ENCODE results near the gene P2RY14. TPM values are rescaled to one million over a fixed set of nuclear protein-coding genes. Genes with fewer than 3 reads are reported as not detected.

Gene P2RY14
- total RNA-seq, 4 donors from 2014 or later: 1.8 to 9.5 (median 2.5) TPM

DNA sequence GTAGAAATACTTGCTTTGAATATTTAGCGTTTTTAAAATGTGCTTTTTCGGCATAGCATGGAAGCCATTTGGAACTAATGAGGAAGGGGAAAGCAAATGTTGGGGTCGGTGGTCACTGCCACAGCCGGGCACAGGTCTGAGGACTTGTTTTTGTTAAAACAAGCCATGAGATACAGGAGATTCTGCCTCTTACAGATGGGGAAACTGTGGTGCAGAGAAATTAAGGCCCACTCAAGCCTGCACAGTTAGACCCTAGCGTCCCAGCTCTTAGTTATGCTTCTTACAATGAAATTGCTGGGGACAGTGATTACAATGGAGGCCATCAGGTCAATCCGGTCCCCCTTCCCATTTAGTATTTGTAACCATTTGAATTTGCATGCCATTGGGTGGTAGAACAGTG, 72.9 kb downstream of the P2RY14 start:
- H3K4me3 ChIP-seq (replicated peaks in 1 of 3): no peak overlapping the region
- no peaks in the 10 kb centered on the region for H3K36me3 ChIP-seq
- TF ChIP-seq, protein P1, sequence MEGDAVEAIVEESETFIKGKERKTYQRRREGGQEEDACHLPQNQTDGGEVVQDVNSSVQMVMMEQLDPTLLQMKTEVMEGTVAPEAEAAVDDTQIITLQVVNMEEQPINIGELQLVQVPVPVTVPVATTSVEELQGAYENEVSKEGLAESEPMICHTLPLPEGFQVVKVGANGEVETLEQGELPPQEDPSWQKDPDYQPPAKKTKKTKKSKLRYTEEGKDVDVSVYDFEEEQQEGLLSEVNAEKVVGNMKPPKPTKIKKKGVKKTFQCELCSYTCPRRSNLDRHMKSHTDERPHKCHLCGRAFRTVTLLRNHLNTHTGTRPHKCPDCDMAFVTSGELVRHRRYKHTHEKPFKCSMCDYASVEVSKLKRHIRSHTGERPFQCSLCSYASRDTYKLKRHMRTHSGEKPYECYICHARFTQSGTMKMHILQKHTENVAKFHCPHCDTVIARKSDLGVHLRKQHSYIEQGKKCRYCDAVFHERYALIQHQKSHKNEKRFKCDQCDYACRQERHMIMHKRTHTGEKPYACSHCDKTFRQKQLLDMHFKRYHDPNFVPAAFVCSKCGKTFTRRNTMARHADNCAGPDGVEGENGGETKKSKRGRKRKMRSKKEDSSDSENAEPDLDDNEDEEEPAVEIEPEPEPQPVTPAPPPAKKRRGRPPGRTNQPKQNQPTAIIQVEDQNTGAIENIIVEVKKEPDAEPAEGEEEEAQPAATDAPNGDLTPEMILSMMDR (IDR thresholded peaks at IDR 0.05): no peak
- no peak for TF ChIP-seq POLR2A (IDR thresholded peaks at IDR 0.05)
- H3K27ac ChIP-seq: no peak overlapping the region
- no peaks in the 10 kb centered on the region for H3K27me3 ChIP-seq
- DNase-seq: no peak
- intact Hi-C loops (cut with DNase I): no loop called here
- 91 to 92% methylated on average over 6 of the region's 6 CpGs for WGBS, 2 donors
- H3K4me1 ChIP-seq: no peaks in the 10 kb centered on the region
- no peaks in the 10 kb centered on the region for H3K9me3 ChIP-seq

DNA sequence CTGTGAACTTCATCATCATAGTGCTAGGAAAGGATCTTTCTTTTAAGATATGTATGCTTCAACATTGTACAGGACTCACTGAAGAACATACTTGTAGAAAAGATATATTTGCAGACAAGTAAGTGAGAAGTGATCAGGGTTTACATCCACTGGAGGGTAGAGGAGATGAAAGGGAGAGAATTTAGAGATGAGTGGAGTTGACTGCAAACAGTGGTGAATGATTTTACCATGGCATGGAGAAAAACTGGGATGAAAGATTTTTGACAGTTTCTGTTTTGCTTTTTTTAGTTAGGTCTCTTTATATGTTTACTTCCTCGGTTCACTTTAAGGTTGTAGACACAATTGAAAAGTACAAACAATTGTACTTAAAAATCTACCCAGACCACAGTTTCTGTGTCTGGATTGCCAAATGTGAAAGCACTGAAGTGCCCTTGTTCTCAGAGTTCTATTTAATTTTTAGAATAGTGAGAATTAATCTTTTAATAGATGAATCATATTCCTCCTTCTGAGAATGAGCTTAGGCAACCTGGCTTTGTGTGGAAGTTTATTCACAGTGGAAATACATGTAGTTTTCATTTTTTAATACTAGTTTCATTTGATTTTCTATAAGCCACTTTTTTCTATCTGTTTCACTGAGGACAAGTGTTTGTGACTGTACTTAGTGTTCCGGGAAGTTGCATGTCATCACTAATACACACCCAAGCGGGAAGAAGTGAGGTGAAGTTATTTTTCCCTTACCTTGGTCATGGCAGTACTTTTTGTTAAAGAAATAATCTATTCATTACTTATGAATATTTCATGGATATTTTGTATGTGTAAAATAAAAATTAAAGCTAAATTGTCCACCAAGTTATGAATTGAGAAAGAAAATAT, 73.6 kb downstream of the P2RY14 start:
- Histone ChIP-seq H3K36me3 (no peaks in the 10 kb centered on the region), H3K9me3 (no peaks in the 10 kb centered on the region), H3K4me1 (no peaks in the 10 kb centered on the region), H3K27me3 (no peaks in the 10 kb centered on the region), H3K27ac (no peak overlapping the region), H3K4me3 (replicated peaks in 1 of 3) (no peak overlapping the region)
- WGBS, 2 donors: 76 to 87% methylated on average over 3 of the region's 3 CpGs
- intact Hi-C loops (cut with DNase I): no loop called here
- TF ChIP-seq, protein P1 (IDR thresholded peaks at IDR 0.05): no peak
- no peak for TF ChIP-seq POLR2A (IDR thresholded peaks at IDR 0.05)
- no peak for DNase-seq

DNA sequence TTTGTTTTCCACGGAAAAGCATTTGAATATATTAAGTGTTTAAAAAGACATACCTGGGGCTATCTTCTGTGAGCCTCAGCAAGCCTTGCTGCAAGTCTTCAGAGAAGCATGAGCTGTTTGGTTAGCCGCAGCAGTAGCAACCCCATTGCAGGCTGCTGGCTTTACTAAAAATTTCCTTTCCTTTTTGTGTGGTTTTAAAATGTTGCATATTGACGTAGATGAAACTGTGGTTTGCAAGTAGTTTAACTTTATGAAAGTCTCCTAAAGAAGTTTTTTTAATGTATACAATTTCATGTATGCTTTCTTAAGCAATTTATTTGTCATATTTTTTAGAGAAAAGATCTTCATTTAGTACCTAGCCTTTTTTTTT, 75.3 kb downstream of the P2RY14 start, which contains the start of gene GPR171:
TSS of gene GPR171 (minus strand) at position 166 of the 370 bp plus-strand sequence. CDS start 3,830 bp downstream, outside the sequence.
- no peaks in the 10 kb centered on the region for H3K36me3 ChIP-seq
- intact Hi-C loops (cut with DNase I): no loop called here
- no peaks in the 10 kb centered on the region for H3K9me3 ChIP-seq
- TF ChIP-seq POLR2A (IDR thresholded peaks at IDR 0.05): no peak
- TF ChIP-seq, protein P1 (IDR thresholded peaks at IDR 0.05): no peak
- H3K27ac ChIP-seq: no peak within 1 kb of the TSS
- no peaks in the 10 kb centered on the region for H3K4me1 ChIP-seq
- no peak for DNase-seq
- H3K4me3 ChIP-seq (replicated peaks in 1 of 3): no peak within 1 kb of the TSS
- 86 to 92% methylated on average over 3 of the region's 3 CpGs for WGBS, 2 donors
- H3K27me3 ChIP-seq: no peaks in the 10 kb centered on the region

DNA sequence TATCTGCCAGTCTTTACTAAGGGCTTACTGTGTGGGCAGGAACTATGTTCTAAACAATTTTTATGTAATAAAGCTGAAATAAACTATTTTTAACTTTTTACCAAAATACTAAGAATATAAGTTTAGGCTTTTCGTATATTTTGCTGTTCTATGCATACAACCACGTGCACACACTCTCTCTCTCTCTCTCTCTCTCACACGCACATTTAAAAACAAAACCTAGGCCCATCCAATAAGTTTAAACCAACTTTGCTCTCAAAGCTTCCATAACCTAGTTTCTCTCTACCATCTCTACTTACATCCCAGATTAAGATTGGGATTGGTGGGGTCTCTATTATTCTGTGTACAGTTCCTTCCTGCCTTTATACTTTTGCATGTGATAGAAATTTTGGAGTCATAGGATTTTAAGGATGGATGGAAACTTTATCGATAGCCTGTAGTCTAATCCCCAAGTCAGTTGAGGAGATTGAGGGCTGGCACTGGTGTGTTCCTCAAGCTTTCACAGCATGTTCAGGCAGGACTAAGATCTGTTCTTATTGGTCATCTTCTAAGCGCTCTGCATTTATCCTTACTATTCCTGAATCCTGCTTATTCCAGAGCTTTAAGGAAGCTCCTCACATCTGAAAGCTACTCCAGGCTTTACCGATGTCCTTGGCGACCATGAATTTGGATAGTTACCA, 77.2 kb downstream of the P2RY14 start:
- 90 to 92% methylated on average over 7 of the region's 7 CpGs for WGBS, 2 donors

More for the DNA sequence above, 77.2 kb downstream of the P2RY14 start:
- Histone ChIP-seq H3K9me3 (no peaks in the 10 kb centered on the region), H3K4me1 (no peaks in the 10 kb centered on the region), H3K36me3 (no peaks in the 10 kb centered on the region), H3K4me3 (replicated peaks in 1 of 3) (no peak overlapping the region), H3K27me3 (no peaks in the 10 kb centered on the region), H3K27ac (no peak overlapping the region)
- TF ChIP-seq, protein P1 (IDR thresholded peaks at IDR 0.05): no peak
- no peak for TF ChIP-seq POLR2A (IDR thresholded peaks at IDR 0.05)
- DNase-seq: no peak
- intact Hi-C loops (cut with DNase I): no loop called here
